Endothelial cell of umbilical vein (primary cell): Measurements from ENCODE around the gene LGI2. TPM values are rescaled to one million over a fixed set of nuclear protein-coding genes. Genes with fewer than 3 reads are reported as not detected.

Experiments used
- BruUV-seq: library from RNA; stranded (reverse); fragments of 400-500 nt; replicated peaks from 2 replicates; lab custom pipeline; 2021; lab: Mats Ljungman, UMichigan
- CTCF ChIA-PET: fragments of 300-600, 350-600 bp; sonication (Branson Sonifier 250); formaldehyde crosslinking; loops from one replicate; lab custom pipeline; 2021; ENCODE audit warnings: antibody characterized with exemption, inconsistent platforms; lab: Charles Lee
- POLR2A ChIA-PET: fragments of 300-600, 350-600 bp; sonication (Branson Sonifier 250); formaldehyde crosslinking; loops from one replicate; lab custom pipeline; 2021; ENCODE audit warnings: antibody characterized with exemption, inconsistent platforms; lab: Charles Lee
- DNase-seq: peaks from one replicate; pipeline ENCODE4 v3.0.0-alpha.2; 2011; ENCODE audit warnings: low read depth, low spot score
- FAIRE-seq: peaks from 2 replicates; lab custom pipeline; 2011; peaks lifted over from hg19 to GRCh38; lab: Jason Lieb, UNC
- H2AFZ ChIP-seq: 2 replicates; pipeline ENCODE4 v1.6.0; 2012; ENCODE audit warnings: low read depth, low read length, control low read depth, inconsistent platforms
- H3K27ac ChIP-seq: 2 replicates; pipeline ENCODE4 v1.5.1; 2011; ENCODE audit warnings: low read depth, mild to moderate bottlenecking, control low read depth, low read length, moderate library complexity; ENCODE audit not compliant: insufficient read depth
- H3K27me3 ChIP-seq, 2 experiments: 2 replicates each; pipeline versions ENCODE4 v1.6.0 to v1.6.1; 2011; ENCODE audit warnings: low read length in 2 of 2, mixed read lengths in 1 of 2; ENCODE audit not compliant: control insufficient read depth in 2 of 2, insufficient read depth in 2 of 2
- H3K36me3 ChIP-seq, 2 experiments: 2 replicates in 1 of 2; 3 replicates in 1 of 2; pipeline ENCODE4 v1.5.1; 2011; ENCODE audit warnings: low read length in 2 of 2, mild to moderate bottlenecking in 1 of 2, moderate library complexity in 1 of 2; ENCODE audit not compliant: control insufficient read depth in 2 of 2, insufficient read depth in 2 of 2; ENCODE audit errors: extremely low read depth in 1 of 2
- H3K4me1 ChIP-seq: 3 replicates; pipeline ENCODE4 v1.5.1; 2011; ENCODE audit warnings: mild to moderate bottlenecking, low read length; ENCODE audit not compliant: control insufficient read depth, insufficient read depth; ENCODE audit errors: extremely low read depth
- H3K4me2 ChIP-seq: 2 replicates; pipeline ENCODE4 v1.6.1; 2011; ENCODE audit warnings: low read length, control low read depth, mixed read lengths; ENCODE audit not compliant: insufficient read depth
- H3K4me3 ChIP-seq, 3 experiments: fragments of 200-600 bp in 1 of 3; sonication (generic), shearing (Covaris generic) in 1 of 3; replicated peaks in 1 of 3; 2 replicates each; pipeline ENCODE4 v1.5.1; 2011 to 2016; ENCODE audit warnings: control low read depth in 3 of 3, low read length in 3 of 3, mild to moderate bottlenecking in 2 of 3, inconsistent platforms in 1 of 3, low read depth in 1 of 3, moderate library complexity in 1 of 3; ENCODE audit not compliant: insufficient read depth in 1 of 3
- H3K79me2 ChIP-seq: 2 replicates; pipeline ENCODE4 v1.6.0; 2012; ENCODE audit warnings: low read length, inconsistent platforms; ENCODE audit not compliant: control insufficient read depth, insufficient read depth
- H3K9ac ChIP-seq: replicated peaks from 2 replicates; pipeline ENCODE3; 2011; ENCODE audit warnings: low read length, control low read depth; ENCODE audit not compliant: insufficient read depth; ENCODE audit errors: extremely low read depth
- H3K9me1 ChIP-seq: replicated peaks from 3 replicates; pipeline ENCODE4 v1.6.0; 2011; ENCODE audit warnings: mild to moderate bottlenecking, low read length; ENCODE audit not compliant: control insufficient read depth, insufficient read depth; ENCODE audit errors: extremely low read depth
- H3K9me3 ChIP-seq: replicated peaks from 2 replicates; pipeline ENCODE4 v1.5.1; 2012; ENCODE audit warnings: low read length, inconsistent platforms; ENCODE audit not compliant: control insufficient read depth, insufficient read depth
- H4K20me1 ChIP-seq: replicated peaks from 2 replicates; pipeline ENCODE3; 2011; ENCODE audit warnings: mild to moderate bottlenecking, low read length; ENCODE audit not compliant: control insufficient read depth, insufficient read depth; ENCODE audit errors: extremely low read depth
- CTCF ChIP-seq, 2 donors: IDR thresholded peaks; 1 replicate in 1 of 2; 2 replicates in 1 of 2; pipeline ENCODE4 v1.5.1; 2011; ENCODE audit warnings: low read length in 2 of 2, mild to moderate bottlenecking in 2 of 2, moderate library complexity in 2 of 2, control low read depth in 1 of 2, inconsistent platforms in 1 of 2, low read depth in 1 of 2; ENCODE audit not compliant: insufficient read depth in 1 of 2; ENCODE audit errors: extremely low read depth in 1 of 2
- EZH2 ChIP-seq: IDR thresholded peaks from 2 replicates; pipeline ENCODE4 v1.6.1; 2012; ENCODE audit warnings: borderline replicate concordance, low read depth, mild to moderate bottlenecking, moderate library complexity, low read length, inconsistent platforms; ENCODE audit not compliant: severe bottlenecking
- FOS ChIP-seq: IDR thresholded peaks from 2 replicates; pipeline ENCODE4 v1.6.1; 2011; ENCODE audit warnings: mild to moderate bottlenecking, low read length, moderate library complexity, borderline replicate concordance; ENCODE audit not compliant: insufficient read depth
- GATA2 ChIP-seq: IDR thresholded peaks from 2 replicates; pipeline ENCODE4 v1.7.0; 2011; ENCODE audit warnings: low read depth, mild to moderate bottlenecking, moderate library complexity, mixed read lengths, low read length; ENCODE audit not compliant: insufficient read length, insufficient read depth
- JUN ChIP-seq: IDR thresholded peaks from 2 replicates; pipeline ENCODE4 v1.6.1; 2011; ENCODE audit warnings: borderline replicate concordance, low read depth; ENCODE audit not compliant: insufficient read length, insufficient read depth
- MAX ChIP-seq: IDR thresholded peaks from 2 replicates; pipeline ENCODE4 v1.6.1; 2011; ENCODE audit not compliant: insufficient read depth, insufficient read length
- MYC ChIP-seq: IDR thresholded peaks from one replicate; pipeline ENCODE4 v1.6.1; 2011; ENCODE audit warnings: mild to moderate bottlenecking, low read depth, low read length
- POLR2A ChIP-seq: IDR thresholded peaks from 2 replicates; pipeline ENCODE4 v1.6.1; 2012; ENCODE audit warnings: low read depth, mild to moderate bottlenecking, control low read depth, low read length
- POLR2AphosphoS5 ChIP-seq: IDR thresholded peaks from 2 replicates; pipeline ENCODE4 v1.6.1; 2012; ENCODE audit warnings: low read depth, mild to moderate bottlenecking, control low read depth, low read length, moderate library complexity; ENCODE audit not compliant: insufficient read depth
- dilution Hi-C: fragments of 300-500 bp; cut with MboI; formaldehyde crosslinking; loops from one replicate; pipeline ENCODE4 v1.15.0; 2019; ENCODE audit warnings: low sequenced_read_pairs; ENCODE audit not compliant: extremely low pct_ligation_motif_present
- intact Hi-C: fragments of 100-400 bp; cut with micrococcal nuclease; formaldehyde crosslinking; loops from one replicate; pipeline ENCODE4 v1.10.0; 2022
- polyA plus RNA-seq, 4 experiments: library from polyadenylated mRNA; depleted of rRNA in 3 of 4; stranded (reverse) in 3 of 4; unstranded in 1 of 4; fragments of >200 nt; gene quantifications; 2 replicates each; pipeline versions ENCODE4 v1.2.1 to v1.2.3, GENCODE V29; 2011 to 2012; ENCODE audit warnings: missing spikeins in 1 of 4
- total RNA-seq: library from RNA; stranded (reverse); gene quantifications from 2 replicates; pipeline ENCODE4 v1.2.3, GENCODE V29; 2021

LGI2 gene
- total and polyA plus RNA-seq, 2 donors (not counting 3 experiments of a cell fraction or from before 2014, with no cell fraction given) = not detected

DNA sequence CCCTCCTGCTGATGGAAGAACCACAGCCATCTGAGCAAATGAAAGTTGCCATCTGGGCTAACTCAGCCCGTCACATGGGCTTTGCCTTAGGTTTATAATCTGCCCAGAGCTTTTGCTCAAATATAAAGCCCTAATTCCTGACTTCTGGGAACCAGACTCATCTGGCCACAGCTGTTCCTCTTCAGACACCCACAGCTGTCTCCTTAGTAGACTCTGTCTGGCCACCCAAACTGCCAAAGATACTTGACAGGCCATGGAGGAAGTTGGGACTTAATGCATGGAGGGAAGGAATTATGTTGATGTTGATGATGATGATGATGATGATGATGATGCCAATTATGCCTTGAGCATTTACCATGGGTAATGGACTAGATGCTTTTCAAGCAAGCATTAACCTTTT is 8.0 kb downstream of the LGI2 start:
- intact Hi-C loops (no loop called here), dilution Hi-C loops (no loop called here)
- H3K27me3 ChIP-seq = peaks cover 18 to 30% of the 10 kb centered on the region in 2 experiments
- no peak overlapping the region for H3K4me3 ChIP-seq
- ChIA-PET POLR2A (no interaction called here), CTCF (no interaction called here)
- H2AFZ ChIP-seq = no peak overlapping the region
- BruUV-seq = no TSS peak
- no peaks in the 10 kb centered on the region for H3K9me1 ChIP-seq
- H3K27ac ChIP-seq = no peak overlapping the region
- H3K4me2 ChIP-seq = no peak overlapping the region
- no peak for TF ChIP-seq POLR2AphosphoS5
- TF ChIP-seq JUN = no peak
- no peak for TF ChIP-seq EZH2
- no peak for TF ChIP-seq POLR2A
- TF ChIP-seq GATA2 = no peak
- no peak for TF ChIP-seq CTCF (IDR thresholded peaks at IDR 0.05; ENCODE audit: extremely low read depth in 1 of 2, insufficient read depth in 1 of 2, low read depth in 1 of 2, low read length in 2 of 2)
- TF ChIP-seq MAX = no peak
- TF ChIP-seq FOS = no peak
- no peak for TF ChIP-seq MYC
- no peak overlapping the region for H3K9ac ChIP-seq
- no peaks in the 10 kb centered on the region for H3K4me1 ChIP-seq
- no peaks in the 10 kb centered on the region for H3K36me3 ChIP-seq
- no peaks in the 10 kb centered on the region for H3K9me3 ChIP-seq
- FAIRE-seq (no peak), DNase-seq (no peak)
- no peaks in the 10 kb centered on the region for H3K79me2 ChIP-seq
- H4K20me1 ChIP-seq = no peaks in the 10 kb centered on the region
